NT2/D1 (cell line): ENCODE results near the gene TTYH2.

Experiments
- DNase-seq: peaks from one replicate; pipeline ENCODE4 v3.0.0-alpha.2; 2011; ENCODE audit warnings: low read depth, low spot score
- H3K27me3 ChIP-seq: 2 replicates; pipeline ENCODE4 v1.6.0; 2011; ENCODE audit warnings: mild to moderate bottlenecking; ENCODE audit not compliant: insufficient read length, insufficient read depth
- H3K36me3 ChIP-seq: 2 replicates; pipeline ENCODE4 v1.6.1; 2011; ENCODE audit warnings: mild to moderate bottlenecking, low read length, mixed read lengths; ENCODE audit not compliant: insufficient read depth, insufficient read length
- H3K4me1 ChIP-seq: 2 replicates; pipeline ENCODE4 v1.5.1; 2011; ENCODE audit not compliant: insufficient read depth, insufficient read length
- H3K4me3 ChIP-seq: 2 replicates; pipeline ENCODE4 v1.5.1; 2011; ENCODE audit warnings: low read depth; ENCODE audit not compliant: insufficient read length
- H3K9ac ChIP-seq: 2 replicates; pipeline ENCODE4 v1.6.0; 2011; ENCODE audit warnings: low read depth; ENCODE audit not compliant: insufficient read length
- H3K9me3 ChIP-seq: 2 replicates; pipeline ENCODE4 v1.5.1; 2011; ENCODE audit warnings: mild to moderate bottlenecking, low read length; ENCODE audit not compliant: insufficient read depth
- SUZ12 ChIP-seq: IDR thresholded peaks from 2 replicates; pipeline ENCODE4 v1.6.1; 2011; ENCODE audit not compliant: insufficient read length, insufficient read depth; ENCODE audit errors: extremely low read depth
- YY1 ChIP-seq: IDR thresholded peaks from 2 replicates; pipeline ENCODE4 v1.6.1; 2011; ENCODE audit not compliant: insufficient read length, insufficient read depth
- ZNF274 ChIP-seq: IDR thresholded peaks from 2 replicates; pipeline ENCODE4 v1.6.1; 2011; ENCODE audit warnings: mild to moderate bottlenecking, low read depth, low read length

TTYH2 gene

DNA sequence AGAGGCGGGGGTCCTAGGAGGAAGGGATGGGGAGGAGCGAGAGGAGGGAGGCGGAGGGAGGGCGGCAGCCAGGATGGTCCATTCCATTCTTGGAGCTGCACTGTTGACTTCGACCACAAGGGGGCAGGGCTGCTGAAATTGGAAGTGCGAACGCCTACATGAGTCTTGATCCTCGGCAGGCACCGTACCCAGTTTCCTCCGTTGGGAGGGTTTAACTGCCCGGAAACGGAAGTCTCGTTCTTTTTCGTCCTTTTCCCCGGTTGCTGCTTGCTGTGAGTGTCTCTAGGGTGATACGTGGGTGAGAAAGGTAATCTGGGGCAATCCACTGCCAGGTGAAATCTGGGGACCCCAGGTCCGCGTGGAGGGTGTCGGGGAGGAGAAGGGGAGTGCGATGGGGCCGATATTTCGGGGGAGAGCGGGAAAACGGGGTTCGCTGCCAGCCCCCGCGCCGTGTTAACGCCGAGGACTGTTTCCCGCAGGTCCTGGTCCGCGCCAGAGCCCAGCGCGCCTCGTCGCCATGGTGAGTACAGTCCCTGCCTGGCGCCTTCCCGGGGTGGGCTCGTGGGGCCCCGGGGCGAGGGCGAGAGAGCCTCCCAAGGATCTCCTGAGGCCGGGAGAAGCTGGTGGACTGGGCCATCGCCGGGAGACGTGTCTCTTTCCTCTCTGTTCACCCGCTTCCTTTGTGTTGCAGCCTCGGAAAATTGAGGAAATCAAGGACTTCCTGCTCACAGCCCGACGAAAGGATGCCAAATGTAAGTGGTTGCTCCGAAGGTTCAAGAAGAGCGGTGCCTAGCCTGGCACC is 9.7 kb upstream of the TTYH2 start, which contains the start of gene RPL38:
RPL38 (plus strand) TSS at position 240 of the 802 bp plus-strand sequence; CDS start at position 518, 278 bp downstream.
- peaks cover 30% of the 10 kb centered on the region for H3K27me3 ChIP-seq
- H3K9ac ChIP-seq: peak within 1 kb of the TSS; percentile 100
- H3K4me3 ChIP-seq: peak within 1 kb of the TSS; percentile 100
- peak; percentile 96 for DNase-seq
- TF ChIP-seq ZNF274: no peak
- TF ChIP-seq SUZ12: no peak
- no peak for TF ChIP-seq YY1
- H3K4me1 ChIP-seq: peaks cover 13% of the 10 kb centered on the region
- no peaks in the 10 kb centered on the region for H3K9me3 ChIP-seq
- peaks cover 48% of the 10 kb centered on the region for H3K36me3 ChIP-seq

GRCh38 chr17:74204474-74204873 is 8.9 kb upstream of the TTYH2 start:
- Histone ChIP-seq H3K4me3 (peak overlapping the region; percentile 100), H3K27me3 (peaks cover 22% of the 10 kb centered on the region), H3K9ac (peak overlapping the region; percentile 100), H3K4me1 (peaks cover 16% of the 10 kb centered on the region), H3K9me3 (no peaks in the 10 kb centered on the region), H3K36me3 (peaks cover 56% of the 10 kb centered on the region)
- no peak for TF ChIP-seq ZNF274
- TF ChIP-seq YY1: no peak
- TF ChIP-seq SUZ12: no peak
- DNase-seq: no peak

GRCh38 chr17:74205274-74205673 is 8.1 kb upstream of the TTYH2 start:
- no peaks in the 10 kb centered on the region for H3K9me3 ChIP-seq
- DNase-seq: no peak

DNA sequence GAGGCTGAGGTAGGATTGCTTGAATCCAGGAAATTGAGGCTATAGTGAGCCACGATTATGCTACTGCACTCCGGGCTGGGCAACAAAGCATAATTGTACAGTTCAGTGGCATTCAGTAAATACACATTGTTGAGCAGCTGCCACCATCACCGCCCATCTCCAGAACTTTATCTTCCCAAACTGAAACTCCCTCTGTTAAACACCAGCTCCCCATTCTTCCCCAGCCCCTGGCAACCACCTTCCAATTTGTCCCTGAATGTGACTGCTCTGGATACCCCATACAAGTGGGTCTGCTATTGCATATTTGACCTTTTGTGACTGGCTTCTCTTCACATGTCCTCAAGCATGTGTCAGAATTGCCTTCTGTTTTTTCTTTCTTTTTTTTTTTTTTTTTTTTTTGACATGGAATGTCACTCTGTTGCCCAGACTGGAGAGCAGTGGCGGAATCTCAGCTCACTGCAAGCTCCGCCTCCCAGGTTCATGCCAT is 7.0 kb upstream of the TTYH2 start:
- peaks cover 25% of the 10 kb centered on the region for H3K4me1 ChIP-seq
- peaks cover 69% of the 10 kb centered on the region for H3K36me3 ChIP-seq
- peaks cover 5% of the 10 kb centered on the region for H3K27me3 ChIP-seq
- no peak overlapping the region for H3K4me3 ChIP-seq
- TF ChIP-seq SUZ12 (no peak), YY1 (no peak), ZNF274 (no peak)
- no peak overlapping the region for H3K9ac ChIP-seq
- H3K9me3 ChIP-seq: no peaks in the 10 kb centered on the region
- DNase-seq: no peak

More at GRCh38 chr17:74205274-74205673, 8.1 kb upstream of the TTYH2 start:
- Histone ChIP-seq H3K9ac (peak overlapping the region; percentile 100), H3K36me3 (peaks cover 64% of the 10 kb centered on the region), H3K4me1 (peaks cover 17% of the 10 kb centered on the region), H3K4me3 (peak overlapping the region; percentile 100), H3K27me3 (peaks cover 16% of the 10 kb centered on the region)
- TF ChIP-seq SUZ12 (no peak), YY1 (no peak), ZNF274 (no peak)

GRCh38 chr17:74210191-74211140 is 2.9 kb upstream of the TTYH2 start:
- Histone ChIP-seq H3K4me3 (no peak overlapping the region), H3K27me3 (peaks cover 14% of the 10 kb centered on the region), H3K9ac (peak overlapping the region; percentile 82), H3K9me3 (no peaks in the 10 kb centered on the region), H3K36me3 (peaks cover 51% of the 10 kb centered on the region), H3K4me1 (peaks cover 48% of the 10 kb centered on the region)
- TF ChIP-seq ZNF274: no peak
- no peak for TF ChIP-seq YY1
- TF ChIP-seq SUZ12: no peak
- DNase-seq: no peak

DNA sequence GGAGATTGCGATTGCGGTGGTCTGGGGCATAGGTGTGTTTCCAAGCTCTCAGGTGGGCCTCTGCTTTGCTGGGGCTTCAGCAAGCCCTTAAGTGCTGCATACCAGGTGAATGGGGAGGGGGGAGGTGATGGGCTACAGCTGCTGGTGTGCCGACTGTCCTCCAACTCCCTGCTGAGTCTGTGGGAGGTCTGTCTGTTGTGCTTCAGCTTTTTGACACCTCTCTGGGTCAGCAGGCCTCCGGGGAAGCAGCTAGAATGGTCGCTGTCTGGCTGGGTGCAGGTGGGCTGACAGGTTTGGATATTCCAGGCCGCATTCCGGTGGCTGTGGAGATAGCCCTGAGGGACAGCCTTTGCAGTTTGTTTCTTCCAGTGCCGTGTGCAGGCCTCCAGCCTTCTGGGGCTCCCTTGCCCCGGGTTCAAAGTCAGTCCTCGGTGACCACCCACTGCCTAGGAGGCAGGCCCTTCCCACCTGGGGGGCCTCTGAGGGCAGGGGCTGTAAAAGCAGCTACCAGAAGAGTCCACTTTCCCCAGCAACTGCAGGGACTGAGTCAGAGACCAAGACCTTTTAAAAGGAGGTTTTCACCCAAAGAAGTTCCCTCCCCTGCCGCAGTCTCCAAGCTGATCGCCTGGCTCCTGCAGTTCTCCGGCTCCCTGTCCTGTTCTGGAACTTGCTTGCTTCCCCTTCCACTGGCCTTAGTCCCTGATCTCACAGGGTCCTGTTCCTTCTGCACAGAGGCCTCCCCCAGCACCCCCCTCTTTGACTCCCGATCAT is 2.0 kb upstream of the TTYH2 start:
- Histone ChIP-seq H3K4me1 (peaks cover 51% of the 10 kb centered on the region), H3K9ac (peak overlapping the region; percentile 82), H3K9me3 (no peaks in the 10 kb centered on the region), H3K36me3 (peaks cover 44% of the 10 kb centered on the region), H3K4me3 (peak overlapping the region; percentile 2), H3K27me3 (peaks cover 14% of the 10 kb centered on the region)
- DNase-seq: no peak
- TF ChIP-seq YY1 (no peak), ZNF274 (no peak), SUZ12 (no peak)
